Kidney capillary endothelial cell (primary cell): ENCODE measurements around the gene FAR2.
"Not testable (repeated sequence)": the region's sequence is repeated elsewhere in the genome, so short reads cannot be mapped to it uniquely, and the experiment has no call there.

Source experiments
- DNase-seq: peaks from one replicate; pipeline ENCODE4 v3.0.0-alpha.2; 2018; ENCODE audit warnings: low spot score

FAR2 gene

GRCh38 chr12:29333178-29333577 is 184.1 kb downstream of the FAR2 start:
- no peak for DNase-seq

GRCh38 chr12:29334937-29335336 is 185.9 kb downstream of the FAR2 start:
- no peak for DNase-seq

GRCh38 chr12:29337325-29337724 is 188.2 kb downstream of the FAR2 start:
- DNase-seq = no peak

GRCh38 chr12:29343022-29343799 is 194.1 kb downstream of the FAR2 start:
- DNase-seq = no peak

GRCh38 chr12:29346769-29347421 is 197.8 kb downstream of the FAR2 start:
- no peak for DNase-seq

- no peak for DNase-seq
Observed at GRCh38 chr12:29350080-29350479, 201.0 kb downstream of the FAR2 start.

- DNase-seq = no peak
Observed at GRCh38 chr12:29354954-29355353, 205.9 kb downstream of the FAR2 start.

- no peak for DNase-seq
Observed at GRCh38 chr12:29365091-29365490, 216.0 kb downstream of the FAR2 start.

GRCh38 chr12:29374012-29374411 is 224.9 kb downstream of the FAR2 start:
- no peak for DNase-seq

- no peak for DNase-seq
Observed at GRCh38 chr12:29374913-29375312, 225.8 kb downstream of the FAR2 start.

GRCh38 chr12:29376118-29376517 is 227.0 kb downstream of the FAR2 start:
- DNase-seq = no peak

- peak; percentile 99 for DNase-seq
Observed at GRCh38 chr12:29380536-29381523, 231.8 kb downstream of the FAR2 start, which contains the start of gene ERGIC2. ERGIC2 (minus strand) TSS chr12:29381172; CDS start chr12:29371633, 9,539 bp downstream.

GRCh38 chr12:29382251-29382650 is 233.2 kb downstream of the FAR2 start:
- no peak for DNase-seq

- not testable (repeated sequence) for DNase-seq
Observed at GRCh38 chr12:29385194-29385593, 236.1 kb downstream of the FAR2 start.
